H1 (cell line): ENCODE measurements around the gene SNAI1. TPM values are rescaled to one million over a fixed set of nuclear protein-coding genes. Genes with fewer than 3 reads are reported as not detected.

Source experiments
- JUN ChIP-seq: IDR thresholded peaks from 2 replicates; pipeline ENCODE4 v1.6.1; 2011; ENCODE audit warnings: low read depth, mild to moderate bottlenecking, improper control_type of control experiment, low read length
- RBBP5 ChIP-seq: IDR thresholded peaks from 2 replicates; pipeline ENCODE4 v1.7.1; 2012; ENCODE audit warnings: low read depth, mild to moderate bottlenecking, inconsistent platforms, low read length, moderate library complexity, borderline replicate concordance
- polyA plus RNA-seq, 7 experiments: library from polyadenylated mRNA; depleted of rRNA in 3 of 7; stranded (reverse) in 5 of 7; unstranded in 2 of 7; fragments of >200 nt in 5 of 7; fragments of 200-250 nt in 2 of 7; gene quantifications; 1 replicate in 5 of 7; 2 replicates in 1 of 7; 4 replicates in 1 of 7; pipeline versions ENCODE4 v1.2.1 to v1.2.3, GENCODE V29; 2011 to 2013; ENCODE audit warnings: missing spikeins in 2 of 7, mixed read lengths in 2 of 7
- total RNA-seq: library from RNA; stranded (reverse); fragmentation: NEBNext Ultra II Directional; extraction: Animal tissue kit (Norgen Biotek cat#: 25700); gene quantifications from 2 replicates; pipeline ENCODE4 v1.2.1, GENCODE V29; 2021

The SNAI1 gene
- total and polyA plus RNA-seq, 2 of the 8 experiments (the other 6 are each of a cell fraction or from before 2014, with no cell fraction given), result 6.5 to 8.0 TPM

GRCh38 chr20:49982346-49983122, at the start of gene SNAI1 (continued):
- TF ChIP-seq RBBP5 (peak; percentile 71; the same call in 1 of the 2 replicates), JUN (no peak)
